Panc1 (cell line): ENCODE measurements around the gene IBA57.
"Not testable (repeated sequence)": the region's sequence is repeated elsewhere in the genome, so short reads cannot be mapped to it uniquely, and the experiment has no call there.

Experiments used
- POLR2AphosphoS5 ChIP-seq: IDR thresholded peaks from 2 replicates; pipeline ENCODE4 v1.6.1; 2012; ENCODE audit warnings: mild to moderate bottlenecking, low read depth, low read length, moderate library complexity
- REST ChIP-seq, 2 experiments: IDR thresholded peaks; 2 replicates each; pipeline ENCODE4 v1.6.1; 2011 to 2012; ENCODE audit warnings: low read depth in 2 of 2, control low read depth in 1 of 2, low read length in 1 of 2, mild to moderate bottlenecking in 1 of 2, moderate library complexity in 1 of 2; ENCODE audit not compliant: insufficient read depth in 1 of 2
- SIN3A ChIP-seq: IDR thresholded peaks from 2 replicates; pipeline ENCODE4 v1.6.1; 2012; ENCODE audit warnings: low read depth, mild to moderate bottlenecking, low read length, moderate library complexity, borderline replicate concordance; ENCODE audit not compliant: insufficient read depth
- TCF7L2 ChIP-seq: IDR thresholded peaks from 2 replicates; pipeline ENCODE4 v1.6.1; 2011; ENCODE audit warnings: mild to moderate bottlenecking, low read depth, low read length, inconsistent platforms
- TF ChIP-seq, protein P1 (sequence below): fragments of 450-650 bp; IDR thresholded peaks from 2 replicates; pipeline ENCODE4 v1.5.1; 2017; ENCODE audit warnings: mild to moderate bottlenecking

DNA sequence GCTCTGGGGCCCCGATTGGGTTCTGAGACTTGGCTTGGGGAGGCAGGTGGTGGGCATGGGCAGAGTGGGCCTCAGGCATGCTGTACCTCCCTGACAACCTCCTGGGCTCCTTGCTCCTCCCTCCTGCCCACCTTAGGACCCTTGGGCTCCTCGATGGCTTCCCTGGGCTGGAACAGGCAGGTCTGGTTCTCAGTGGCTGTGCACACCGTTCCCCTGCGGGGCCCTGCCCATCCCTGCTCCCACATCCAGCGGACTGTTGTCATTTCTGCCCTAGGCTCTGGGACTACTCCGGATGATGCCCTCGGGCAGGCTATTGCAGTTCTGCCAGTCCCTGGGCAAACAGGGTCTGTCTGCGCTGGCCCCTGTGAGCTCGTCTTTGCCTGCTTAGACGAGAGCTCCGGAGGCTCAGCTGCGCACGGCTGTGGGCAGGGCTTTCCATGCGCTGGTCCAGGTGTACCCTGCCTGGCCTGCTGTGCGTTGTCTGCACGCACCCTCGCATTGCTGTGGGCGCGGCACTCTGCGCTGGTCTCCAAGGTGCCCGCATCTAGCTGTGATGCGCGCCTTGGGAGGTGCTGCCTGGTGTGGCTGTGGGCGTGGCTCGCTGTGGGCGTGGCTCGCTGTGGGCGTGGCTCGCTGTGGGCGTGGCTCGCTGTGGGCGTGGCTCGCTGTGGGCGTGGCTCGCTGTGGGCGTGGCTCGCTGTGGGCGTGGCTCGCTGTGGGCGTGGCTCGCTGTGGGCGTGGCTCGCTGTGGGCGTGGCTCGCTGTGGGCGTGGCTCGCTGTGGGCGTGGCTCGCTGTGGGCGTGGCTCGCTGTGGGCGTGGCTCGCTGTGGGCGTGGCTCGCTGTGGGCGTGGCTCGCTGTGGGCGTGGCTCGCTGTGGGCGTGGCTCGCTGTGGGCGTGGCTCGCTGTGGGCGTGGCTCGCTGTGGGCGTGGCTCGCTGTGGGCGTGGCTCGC lies 8.2 kb downstream of the IBA57 start:
- TF ChIP-seq, protein P1, sequence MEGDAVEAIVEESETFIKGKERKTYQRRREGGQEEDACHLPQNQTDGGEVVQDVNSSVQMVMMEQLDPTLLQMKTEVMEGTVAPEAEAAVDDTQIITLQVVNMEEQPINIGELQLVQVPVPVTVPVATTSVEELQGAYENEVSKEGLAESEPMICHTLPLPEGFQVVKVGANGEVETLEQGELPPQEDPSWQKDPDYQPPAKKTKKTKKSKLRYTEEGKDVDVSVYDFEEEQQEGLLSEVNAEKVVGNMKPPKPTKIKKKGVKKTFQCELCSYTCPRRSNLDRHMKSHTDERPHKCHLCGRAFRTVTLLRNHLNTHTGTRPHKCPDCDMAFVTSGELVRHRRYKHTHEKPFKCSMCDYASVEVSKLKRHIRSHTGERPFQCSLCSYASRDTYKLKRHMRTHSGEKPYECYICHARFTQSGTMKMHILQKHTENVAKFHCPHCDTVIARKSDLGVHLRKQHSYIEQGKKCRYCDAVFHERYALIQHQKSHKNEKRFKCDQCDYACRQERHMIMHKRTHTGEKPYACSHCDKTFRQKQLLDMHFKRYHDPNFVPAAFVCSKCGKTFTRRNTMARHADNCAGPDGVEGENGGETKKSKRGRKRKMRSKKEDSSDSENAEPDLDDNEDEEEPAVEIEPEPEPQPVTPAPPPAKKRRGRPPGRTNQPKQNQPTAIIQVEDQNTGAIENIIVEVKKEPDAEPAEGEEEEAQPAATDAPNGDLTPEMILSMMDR: not testable (repeated sequence)
- not testable (repeated sequence) for TF ChIP-seq POLR2AphosphoS5; TCF7L2; SIN3A; REST (IDR thresholded peaks at IDR 0.05; ENCODE audit: insufficient read depth in 1 of 2, low read depth in 2 of 2, low read length in 1 of 2)
